A549 treated with RU486 at 1 μM for 4 hours (cell line): ENCODE data around the gene NEK2. TPM values are rescaled to one million over a fixed set of nuclear protein-coding genes. Genes with fewer than 3 reads are reported as not detected.

Experiments
- total RNA-seq: library from RNA; stranded (reverse); fragments of 200-300 nt; extraction: Qiagen RNA extraction; gene quantifications from 5 replicates; pipeline ENCODE4 v1.2.3, GENCODE V29; 2022; ENCODE audit warnings: low read depth

Gene NEK2
- 41.6 to 53.3 TPM (median 48.2 TPM) in 5 replicates for total RNA-seq

GRCh38 chr1:211675230-211676105 is at the start of gene NEK2:
NEK2 (minus strand) TSS chr1:211675621; CDS start chr1:211675479, 142 bp downstream.

Other genes with a start within 250 kb of the NEK2 start
- gene RD3, start 183.5 kb downstream of the NEK2 start, total RNA-seq = not detected in 5 replicates
- 11.1 to 29.0 TPM (median 27.5 TPM) in 5 replicates for gene SLC30A1, start 96.5 kb downstream of the NEK2 start, total RNA-seq
- 17.2 to 33.7 TPM (median 31.5 TPM) in 5 replicates for gene LPGAT1, start 155.1 kb upstream of the NEK2 start, total RNA-seq